DOHH2 (cell line): ENCODE measurements around the gene RUNX1.

Experiments used
- CTCF ChIP-seq: fragments of 200-600 bp; sonication (generic); IDR thresholded peaks from one replicate; pipeline ENCODE4 v1.5.1; 2014; ENCODE audit warnings: antibody characterized with exemption, mild to moderate bottlenecking, low read depth, low read length; ENCODE audit not compliant: poor library complexity, severe bottlenecking
- EZH2phosphoT487 ChIP-seq: fragments of 200-600 bp; sonication (generic); IDR thresholded peaks from 2 replicates; pipeline ENCODE4 v1.6.1; 2017; ENCODE audit warnings: borderline replicate concordance, mild to moderate bottlenecking, antibody characterized with exemption, low read length, moderate library complexity, mixed read lengths

GRCh38 chr21:34807146-34807880 is 241.8 kb downstream of the RUNX1 start:
- no peak for TF ChIP-seq CTCF
- TF ChIP-seq EZH2phosphoT487, result no peak
